HG03469 (cell line): ENCODE measurements around the gene FURIN.

ENCODE experiments used
- ATAC-seq: cut with Tn5 transposase; IDR thresholded peaks from one replicate; pipeline ENCODE4 v1.9.1; 2021; ENCODE audit warnings: mild to moderate bottlenecking, moderate library complexity, moderate number of reproducible peaks; ENCODE audit not compliant: unreplicated experiment

Gene FURIN

DNA sequence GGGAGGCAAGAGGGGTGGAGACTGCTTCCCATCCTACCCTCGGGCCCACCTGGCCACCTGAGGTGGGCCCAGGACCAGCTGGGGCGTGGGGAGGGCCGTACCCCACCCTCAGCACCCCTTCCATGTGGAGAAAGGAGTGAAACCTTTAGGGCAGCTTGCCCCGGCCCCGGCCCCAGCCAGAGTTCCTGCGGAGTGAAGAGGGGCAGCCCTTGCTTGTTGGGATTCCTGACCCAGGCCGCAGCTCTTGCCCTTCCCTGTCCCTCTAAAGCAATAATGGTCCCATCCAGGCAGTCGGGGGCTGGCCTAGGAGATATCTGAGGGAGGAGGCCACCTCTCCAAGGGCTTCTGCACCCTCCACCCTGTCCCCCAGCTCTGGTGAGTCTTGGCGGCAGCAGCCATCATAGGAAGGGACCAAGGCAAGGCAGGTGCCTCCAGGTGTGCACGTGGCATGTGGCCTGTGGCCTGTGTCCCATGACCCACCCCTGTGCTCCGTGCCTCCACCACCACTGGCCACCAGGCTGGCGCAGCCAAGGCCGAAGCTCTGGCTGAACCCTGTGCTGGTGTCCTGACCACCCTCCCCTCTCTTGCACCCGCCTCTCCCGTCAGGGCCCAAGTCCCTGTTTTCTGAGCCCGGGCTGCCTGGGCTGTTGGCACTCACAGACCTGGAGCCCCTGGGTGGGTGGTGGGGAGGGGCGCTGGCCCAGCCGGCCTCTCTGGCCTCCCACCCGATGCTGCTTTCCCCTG lies 13.8 kb downstream of the FURIN start:
- ATAC-seq = no peak

DNA sequence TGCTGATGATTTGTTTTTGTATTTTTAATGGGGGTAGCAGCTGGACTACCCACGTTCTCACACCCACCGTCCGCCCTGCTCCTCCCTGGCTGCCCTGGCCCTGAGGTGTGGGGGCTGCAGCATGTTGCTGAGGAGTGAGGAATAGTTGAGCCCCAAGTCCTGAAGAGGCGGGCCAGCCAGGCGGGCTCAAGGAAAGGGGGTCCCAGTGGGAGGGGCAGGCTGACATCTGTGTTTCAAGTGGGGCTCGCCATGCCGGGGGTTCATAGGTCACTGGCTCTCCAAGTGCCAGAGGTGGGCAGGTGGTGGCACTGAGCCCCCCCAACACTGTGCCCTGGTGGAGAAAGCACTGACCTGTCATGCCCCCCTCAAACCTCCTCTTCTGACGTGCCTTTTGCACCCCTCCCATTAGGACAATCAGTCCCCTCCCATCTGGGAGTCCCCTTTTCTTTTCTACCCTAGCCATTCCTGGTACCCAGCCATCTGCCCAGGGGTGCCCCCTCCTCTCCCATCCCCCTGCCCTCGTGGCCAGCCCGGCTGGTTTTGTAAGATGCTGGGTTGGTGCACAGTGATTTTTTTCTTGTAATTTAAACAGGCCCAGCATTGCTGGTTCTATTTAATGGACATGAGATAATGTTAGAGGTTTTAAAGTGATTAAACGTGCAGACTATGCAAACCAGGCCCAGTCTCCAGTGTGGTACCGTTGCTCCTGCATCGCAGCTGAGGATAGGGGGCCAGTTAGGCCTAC lies 14.6 kb downstream of the FURIN start:
- ATAC-seq = no peak

GRCh38 chr15:90883526-90883975 lies 15.2 kb downstream of the FURIN start:
- ATAC-seq = no peak

DNA sequence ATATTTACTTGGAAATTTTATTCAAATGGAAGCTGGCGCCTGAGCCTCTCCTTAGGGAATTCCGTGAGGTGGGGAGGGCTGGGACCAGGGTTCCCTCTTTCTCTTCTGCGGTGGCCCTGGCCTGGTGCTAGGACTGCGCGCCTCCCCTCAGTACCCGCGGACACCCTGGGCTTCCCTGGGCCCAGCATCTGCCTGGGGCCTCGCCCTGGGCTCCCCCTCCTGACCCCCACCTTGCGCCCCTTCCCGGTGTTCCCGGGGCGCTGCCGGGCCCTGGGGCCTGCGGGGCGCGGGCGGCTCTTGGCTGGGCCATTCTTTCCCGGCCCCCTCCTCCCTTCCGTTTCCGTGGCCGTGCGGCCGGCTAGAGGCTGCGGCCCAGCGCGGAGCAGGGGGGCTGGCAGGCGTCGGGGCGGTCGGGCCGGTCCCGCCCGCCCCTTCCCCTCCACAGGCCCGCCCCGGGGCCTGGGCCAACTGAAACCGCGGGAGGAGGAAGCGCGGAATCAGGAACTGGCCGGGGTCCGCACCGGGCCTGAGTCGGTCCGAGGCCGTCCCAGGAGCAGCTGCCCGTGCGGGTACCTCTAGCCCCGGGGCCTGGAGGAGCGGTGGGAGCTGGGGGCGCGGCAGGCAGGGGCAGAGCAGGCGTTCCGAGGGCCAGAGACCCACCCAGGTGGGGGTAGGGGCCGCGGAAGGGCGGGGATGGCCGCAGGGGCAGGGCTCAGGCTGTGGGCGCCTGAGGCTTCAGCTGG lies 15.8 kb downstream of the FURIN start, which contains the start of gene FES:
Gene FES, plus strand, starts transcription at position 529 of the 743 bp plus-strand sequence. CDS start 542 bp downstream, outside the sequence.
- ATAC-seq = no peak

DNA sequence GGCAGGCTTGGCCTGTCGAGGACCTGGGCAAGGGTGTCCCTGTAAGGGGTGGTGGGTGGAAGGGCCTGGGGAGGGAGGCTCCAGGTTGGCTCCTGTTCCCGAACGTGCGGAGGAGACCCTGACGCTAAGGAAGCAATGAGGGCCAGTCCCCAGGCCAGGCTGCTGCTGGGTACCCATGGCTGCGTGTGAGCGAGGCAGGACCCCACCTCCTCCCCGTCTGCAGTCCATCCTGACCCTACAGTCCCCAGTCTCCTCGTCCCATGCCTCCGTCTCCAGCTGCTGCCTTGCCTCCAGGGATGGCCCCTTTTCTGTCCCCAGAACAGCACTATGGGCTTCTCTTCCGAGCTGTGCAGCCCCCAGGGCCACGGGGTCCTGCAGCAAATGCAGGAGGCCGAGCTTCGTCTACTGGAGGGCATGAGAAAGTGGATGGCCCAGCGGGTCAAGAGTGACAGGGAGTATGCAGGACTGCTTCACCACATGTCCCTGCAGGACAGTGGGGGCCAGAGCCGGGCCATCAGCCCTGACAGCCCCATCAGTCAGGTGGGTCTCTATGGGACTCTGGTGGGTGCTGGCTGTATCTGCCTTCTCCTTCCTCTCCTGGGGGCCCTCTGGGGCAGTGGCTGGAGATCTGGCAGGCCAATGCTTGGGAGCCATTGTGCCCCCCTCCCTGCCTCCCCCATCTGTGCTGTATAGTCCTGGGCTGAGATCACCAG lies 16.5 kb downstream of the FURIN start:
- ATAC-seq = no peak

- ATAC-seq = no peak
These were observed 17.3 kb downstream of the FURIN start for GRCh38 chr15:90885432-90886290.

GRCh38 chr15:90886291-90886614 lies 17.9 kb downstream of the FURIN start:
- ATAC-seq = no peak

- ATAC-seq = no peak
These were observed 18.7 kb downstream of the FURIN start for GRCh38 chr15:90887037-90887481.

GRCh38 chr15:90889313-90889730 lies 20.9 kb downstream of the FURIN start:
- no peak for ATAC-seq

DNA sequence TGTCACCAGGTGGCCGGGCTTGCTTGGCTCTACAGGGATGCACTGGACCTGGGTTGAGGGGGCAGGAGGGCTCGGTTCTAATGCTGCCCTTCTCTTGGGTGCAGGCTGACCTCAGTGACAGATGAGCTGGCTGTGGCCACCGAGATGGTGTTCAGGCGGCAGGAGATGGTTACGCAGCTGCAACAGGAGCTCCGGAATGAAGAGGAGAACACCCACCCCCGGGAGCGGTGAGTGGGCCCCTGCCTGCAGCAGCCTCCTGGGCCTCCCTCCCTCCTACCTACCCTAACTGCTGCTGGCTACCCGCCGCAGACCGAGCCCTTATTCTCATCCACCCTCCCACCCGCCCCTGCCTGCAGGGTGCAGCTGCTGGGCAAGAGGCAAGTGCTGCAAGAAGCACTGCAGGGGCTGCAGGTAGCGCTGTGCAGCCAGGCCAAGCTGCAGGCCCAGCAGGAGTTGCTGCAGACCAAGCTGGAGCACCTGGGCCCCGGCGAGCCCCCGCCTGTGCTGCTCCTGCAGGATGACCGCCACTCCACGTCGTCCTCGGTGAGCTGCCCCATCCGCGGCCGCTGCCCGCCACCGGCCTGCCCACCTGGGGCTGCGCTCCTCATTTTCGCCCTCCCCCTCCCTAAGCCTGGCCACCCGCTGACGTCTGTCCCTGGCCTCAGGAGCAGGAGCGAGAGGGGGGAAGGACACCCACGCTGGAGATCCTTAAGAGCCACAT lies 21.5 kb downstream of the FURIN start:
- ATAC-seq = no peak

DNA sequence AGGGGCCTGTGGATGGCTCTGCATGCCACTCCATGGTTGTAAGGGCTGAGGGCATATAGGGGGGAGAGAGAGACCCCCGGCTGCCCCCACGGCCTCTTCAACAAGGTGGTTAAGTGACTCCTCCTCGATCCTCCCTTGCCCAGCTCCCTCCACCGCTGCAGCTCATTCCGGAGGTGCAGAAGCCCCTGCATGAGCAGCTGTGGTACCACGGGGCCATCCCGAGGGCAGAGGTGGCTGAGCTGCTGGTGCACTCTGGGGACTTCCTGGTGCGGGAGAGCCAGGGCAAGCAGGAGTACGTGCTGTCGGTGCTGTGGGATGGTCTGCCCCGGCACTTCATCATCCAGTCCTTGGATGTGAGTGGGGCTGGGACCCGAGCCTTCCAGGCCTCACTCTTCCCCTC lies 22.5 kb downstream of the FURIN start:
- ATAC-seq = no peak

GRCh38 chr15:90891346-90891949 lies 23.1 kb downstream of the FURIN start:
- no peak for ATAC-seq

DNA sequence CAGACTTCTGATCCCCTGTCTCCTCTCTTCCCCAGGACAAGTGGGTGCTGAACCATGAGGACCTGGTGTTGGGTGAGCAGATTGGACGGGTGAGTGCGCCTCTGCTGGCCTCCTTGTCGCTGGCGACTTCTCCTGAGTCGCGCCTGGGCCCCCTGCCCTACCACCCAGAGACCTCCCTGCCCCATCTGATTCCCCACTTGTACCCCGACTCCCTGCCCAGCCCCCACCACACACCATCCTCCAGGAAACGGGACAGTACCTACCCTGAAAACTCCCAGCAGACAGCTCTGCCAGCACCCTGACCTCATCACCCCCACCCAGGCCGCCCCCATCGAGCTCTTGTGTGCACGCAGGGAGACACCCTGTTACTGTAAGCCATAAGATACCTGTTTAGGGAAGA lies 23.6 kb downstream of the FURIN start:
- ATAC-seq = no peak

- no peak for ATAC-seq
These were observed 24.2 kb downstream of the FURIN start for GRCh38 chr15:90892498-90893174.

DNA sequence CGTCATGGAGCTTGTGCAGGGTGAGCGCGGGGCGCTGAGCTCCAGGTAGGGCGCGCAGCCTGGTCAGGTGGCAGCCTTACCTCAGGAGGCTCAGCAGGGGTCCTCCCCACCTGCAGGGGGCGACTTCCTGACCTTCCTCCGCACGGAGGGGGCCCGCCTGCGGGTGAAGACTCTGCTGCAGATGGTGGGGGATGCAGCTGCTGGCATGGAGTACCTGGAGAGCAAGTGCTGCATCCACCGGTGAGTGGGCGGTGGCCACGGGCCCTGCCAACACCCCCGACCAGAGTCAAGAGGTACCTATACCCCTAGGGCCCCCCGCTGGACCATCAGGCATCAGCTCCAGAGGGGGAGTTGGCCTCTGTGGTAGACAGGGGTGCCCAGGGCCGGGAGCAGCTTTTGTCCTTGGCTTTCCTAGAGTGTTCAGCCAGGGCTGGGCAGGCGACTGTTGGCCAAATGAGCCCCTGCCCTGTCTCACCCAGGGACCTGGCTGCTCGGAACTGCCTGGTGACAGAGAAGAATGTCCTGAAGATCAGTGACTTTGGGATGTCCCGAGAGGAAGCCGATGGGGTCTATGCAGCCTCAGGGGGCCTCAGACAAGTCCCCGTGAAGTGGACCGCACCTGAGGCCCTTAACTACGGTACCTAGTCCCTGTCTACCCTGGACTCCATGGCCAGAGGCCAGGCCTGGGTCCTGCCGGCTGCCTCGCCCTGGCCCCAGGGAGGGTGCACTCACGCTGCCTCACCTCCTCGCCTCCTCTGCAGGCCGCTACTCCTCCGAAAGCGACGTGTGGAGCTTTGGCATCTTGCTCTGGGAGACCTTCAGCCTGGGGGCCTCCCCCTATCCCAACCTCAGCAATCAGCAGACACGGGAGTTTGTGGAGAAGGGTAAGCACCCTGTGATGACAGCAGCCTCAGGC lies 25.0 kb downstream of the FURIN start:
- ATAC-seq = no peak

DNA sequence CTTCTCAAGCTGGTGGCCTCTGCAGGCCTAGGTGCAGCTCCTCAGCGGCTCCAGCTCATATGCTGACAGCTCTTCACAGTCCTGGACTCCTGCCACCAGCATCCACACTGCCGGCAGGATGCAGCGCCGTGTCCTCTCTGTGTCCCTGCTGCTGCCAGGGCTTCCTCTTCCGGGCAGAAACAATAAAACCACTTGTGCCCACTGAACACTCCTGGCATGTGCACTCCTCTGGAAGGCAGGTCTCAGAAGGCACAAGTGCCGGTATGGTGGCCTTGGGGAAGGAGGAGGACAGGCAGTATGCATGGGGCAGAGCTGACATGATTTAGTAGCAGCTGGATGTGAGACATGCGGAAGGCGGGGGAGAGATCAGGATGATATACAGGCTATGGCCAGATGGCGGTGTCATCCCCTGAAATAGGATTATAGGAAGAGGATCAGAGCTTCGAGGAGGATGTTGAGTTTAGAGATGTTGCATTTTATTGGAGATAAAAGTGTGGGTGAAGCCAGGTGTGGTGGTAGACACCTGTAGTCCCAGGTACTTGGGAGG lies 27.3 kb downstream of the FURIN start:
- ATAC-seq = no peak

GRCh38 chr15:90897131-90897655 lies 28.8 kb downstream of the FURIN start:
- peak; percentile 69 for ATAC-seq
